D721Med (cell line): ENCODE measurements around the gene THSD7B.

Experiments used
- DNase-seq: peaks from one replicate; pipeline ENCODE4 v3.0.0; 2011; ENCODE audit warnings: low spot score; ENCODE audit not compliant: insufficient read length
- FAIRE-seq: peaks from 2 replicates; lab custom pipeline; 2011; peaks lifted over from hg19 to GRCh38; lab: Jason Lieb, UNC
- TF ChIP-seq, protein P1 (sequence below): IDR thresholded peaks from 2 replicates; pipeline ENCODE4 v1.5.1; 2012; ENCODE audit warnings: mild to moderate bottlenecking, control low read depth; ENCODE audit not compliant: insufficient read depth; ENCODE audit errors: missing control alignments

Gene THSD7B

DNA sequence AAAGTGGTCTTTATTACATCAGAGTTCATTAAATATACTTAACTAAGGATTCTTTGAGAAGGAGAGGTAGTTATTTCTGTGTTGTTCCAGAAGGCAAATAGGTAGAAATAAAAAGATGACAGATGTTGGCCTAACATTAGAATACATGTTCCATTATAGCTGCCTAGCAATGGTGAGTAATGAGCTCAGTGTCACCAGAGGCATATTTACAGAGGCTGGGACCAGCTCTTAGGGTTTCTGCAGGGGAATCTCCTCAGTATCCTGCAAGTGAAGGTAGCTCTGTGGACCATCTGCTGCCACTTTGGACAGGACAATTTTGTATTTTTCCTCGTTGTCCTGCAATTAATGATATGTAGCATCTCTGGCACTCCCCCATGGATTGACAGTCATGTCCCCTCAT is 416.0 kb downstream of the THSD7B start:
- FAIRE-seq (no peak), DNase-seq (no peak)
- TF ChIP-seq, protein P1, sequence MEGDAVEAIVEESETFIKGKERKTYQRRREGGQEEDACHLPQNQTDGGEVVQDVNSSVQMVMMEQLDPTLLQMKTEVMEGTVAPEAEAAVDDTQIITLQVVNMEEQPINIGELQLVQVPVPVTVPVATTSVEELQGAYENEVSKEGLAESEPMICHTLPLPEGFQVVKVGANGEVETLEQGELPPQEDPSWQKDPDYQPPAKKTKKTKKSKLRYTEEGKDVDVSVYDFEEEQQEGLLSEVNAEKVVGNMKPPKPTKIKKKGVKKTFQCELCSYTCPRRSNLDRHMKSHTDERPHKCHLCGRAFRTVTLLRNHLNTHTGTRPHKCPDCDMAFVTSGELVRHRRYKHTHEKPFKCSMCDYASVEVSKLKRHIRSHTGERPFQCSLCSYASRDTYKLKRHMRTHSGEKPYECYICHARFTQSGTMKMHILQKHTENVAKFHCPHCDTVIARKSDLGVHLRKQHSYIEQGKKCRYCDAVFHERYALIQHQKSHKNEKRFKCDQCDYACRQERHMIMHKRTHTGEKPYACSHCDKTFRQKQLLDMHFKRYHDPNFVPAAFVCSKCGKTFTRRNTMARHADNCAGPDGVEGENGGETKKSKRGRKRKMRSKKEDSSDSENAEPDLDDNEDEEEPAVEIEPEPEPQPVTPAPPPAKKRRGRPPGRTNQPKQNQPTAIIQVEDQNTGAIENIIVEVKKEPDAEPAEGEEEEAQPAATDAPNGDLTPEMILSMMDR: no peak

DNA sequence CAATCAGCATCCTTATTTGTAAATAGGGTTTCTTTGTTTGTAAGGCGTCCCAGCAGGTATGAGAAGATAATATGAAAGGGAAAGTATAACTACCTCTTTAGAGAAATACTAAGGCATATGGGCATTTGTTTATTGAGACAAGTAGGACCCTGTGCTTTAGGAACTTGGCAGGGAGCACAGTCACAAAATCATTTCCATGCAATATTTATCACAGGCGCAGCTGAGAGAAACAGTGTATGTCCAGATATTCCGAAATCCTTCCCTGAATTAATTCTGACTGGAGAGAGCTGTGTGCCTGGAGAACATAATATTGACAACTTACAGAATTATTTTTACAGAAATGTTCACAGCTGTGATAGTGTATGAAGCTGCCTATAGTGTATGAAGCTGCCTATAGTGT is 416.7 kb downstream of the THSD7B start:
- TF ChIP-seq, protein P1: no peak
- DNase-seq: no peak
- no peak for FAIRE-seq

DNA sequence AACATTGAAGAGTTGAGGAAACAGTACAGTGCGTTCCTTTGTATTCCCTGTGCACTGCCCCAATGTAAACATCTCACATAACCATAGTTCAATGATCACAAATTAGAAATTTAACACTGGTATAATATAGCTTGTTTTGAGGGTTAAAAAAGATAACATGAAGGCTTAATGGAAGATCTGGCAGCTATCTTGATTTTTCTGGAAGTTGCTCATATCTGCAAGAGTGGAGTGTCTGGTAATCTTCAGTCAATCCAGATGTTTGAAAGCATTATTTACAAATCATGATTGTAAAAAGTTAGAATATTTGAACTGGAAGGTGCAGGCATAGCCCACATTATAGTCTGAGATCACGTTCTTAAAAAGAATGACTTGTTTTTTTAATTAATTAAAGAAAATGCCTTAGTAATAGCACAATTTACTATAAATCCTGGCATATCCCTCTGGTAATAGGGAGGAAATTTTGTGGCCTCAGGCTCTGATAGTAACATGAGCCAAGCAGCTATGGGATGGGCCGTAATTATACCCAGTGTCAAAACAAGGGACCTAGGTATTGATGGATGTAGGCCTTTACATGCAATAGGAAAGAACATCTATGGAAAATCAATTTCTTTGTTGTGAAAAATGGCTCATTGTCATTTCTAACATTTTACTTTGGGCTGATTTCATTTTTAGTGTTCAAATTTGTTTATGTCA is 418.0 kb downstream of the THSD7B start:
- DNase-seq: no peak
- no peak for FAIRE-seq
- TF ChIP-seq, protein P1: no peak

DNA sequence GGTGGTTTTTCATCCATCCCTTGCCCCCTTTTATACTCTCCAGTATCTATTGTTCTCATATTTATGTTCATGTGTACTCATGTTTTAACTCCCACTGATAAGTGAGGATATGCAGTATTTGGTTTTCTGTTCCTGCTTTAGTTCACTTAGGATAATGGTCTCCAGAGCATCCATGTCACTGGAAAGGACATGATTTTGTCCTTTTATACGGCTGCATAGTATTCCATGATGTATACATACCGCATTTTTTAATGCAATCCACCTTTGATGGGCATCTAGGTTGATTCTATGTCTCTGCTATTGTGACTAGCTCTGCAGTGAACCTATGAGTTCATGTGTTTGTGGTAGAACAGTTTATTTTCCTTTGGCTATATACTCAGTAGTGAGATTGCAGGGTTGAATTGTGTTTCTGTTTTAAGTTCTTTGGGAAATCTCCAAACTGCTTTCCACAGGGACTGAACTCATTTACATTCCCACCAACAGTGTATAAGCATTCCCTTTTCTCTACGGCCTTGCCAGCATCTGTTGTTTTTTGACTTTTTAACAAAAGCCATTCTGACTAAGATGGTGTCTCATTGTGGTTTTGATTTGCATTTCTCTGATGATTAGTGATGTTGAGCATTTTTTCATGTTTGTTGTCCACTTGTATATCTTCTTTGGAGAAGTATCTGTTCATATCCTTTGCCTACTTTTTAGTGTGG is 420.2 kb downstream of the THSD7B start:
- no peak for FAIRE-seq
- no peak for DNase-seq
- TF ChIP-seq, protein P1: no peak

DNA sequence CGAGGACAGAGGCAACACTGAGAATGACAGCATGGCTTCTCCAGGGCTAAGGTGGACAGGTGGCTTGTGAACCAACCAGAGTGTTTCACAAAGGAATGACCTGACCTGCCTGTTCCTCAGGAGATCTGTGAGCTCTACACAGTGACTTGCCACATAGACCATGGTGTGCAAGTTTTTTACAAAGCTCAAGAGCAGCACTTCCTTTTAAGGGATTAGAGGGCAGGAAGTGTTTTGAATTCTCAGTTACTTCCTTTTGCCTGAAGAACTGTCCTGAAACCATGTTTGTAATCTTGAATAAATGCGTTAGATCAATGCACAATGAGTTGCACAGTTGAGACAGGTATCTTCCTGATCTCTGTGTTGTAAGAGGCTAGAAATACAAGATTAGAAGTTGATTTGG is 421.9 kb downstream of the THSD7B start:
- TF ChIP-seq, protein P1: no peak
- no peak for FAIRE-seq
- no peak for DNase-seq

DNA sequence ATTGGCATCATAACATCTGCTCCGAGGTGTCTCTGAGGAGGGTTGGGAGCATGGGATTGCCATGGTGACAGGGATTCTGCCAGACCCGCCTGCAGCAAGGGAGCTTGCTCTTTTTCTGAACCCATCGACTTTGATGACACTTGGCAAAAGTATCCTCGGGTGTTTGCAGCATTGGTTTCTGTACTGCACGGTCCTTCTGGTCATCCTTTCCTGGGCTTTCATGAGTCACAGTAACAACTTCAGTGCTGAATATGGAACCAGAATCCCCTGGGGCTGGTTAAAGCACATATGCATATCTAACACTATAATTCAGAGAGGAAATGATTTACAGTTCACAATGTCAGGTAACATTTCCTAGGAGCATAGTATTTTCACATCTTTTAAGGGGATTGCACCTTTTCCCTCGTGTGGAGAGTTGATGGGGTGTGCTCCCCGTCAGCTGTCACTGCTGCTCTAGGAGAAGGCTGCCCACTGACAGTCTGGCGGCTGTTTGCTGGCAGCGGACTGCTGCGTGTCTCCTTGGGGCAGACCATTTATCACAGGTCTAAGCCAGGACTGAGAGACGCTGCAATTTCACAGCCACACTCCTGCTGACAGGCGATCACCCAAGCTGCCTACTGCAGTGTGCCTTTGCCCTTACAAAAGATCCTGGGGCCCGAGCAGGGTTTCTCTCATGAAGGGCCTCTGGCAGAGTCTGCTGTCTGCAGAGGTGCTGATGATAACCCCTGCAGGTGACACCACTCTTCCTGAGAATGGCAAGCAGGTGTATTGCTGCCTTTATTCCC is 425.3 kb downstream of the THSD7B start:
- DNase-seq: no peak
- TF ChIP-seq, protein P1: no peak
- FAIRE-seq: no peak
